A673 (cell line): ENCODE results near the gene LAMA4.

Experiments
- CTCF ChIP-seq: fragments of 300-800, 200-600 bp; sonication (generic); conservative IDR thresholded peaks from 2 replicates; pipeline ENCODE4 v1.5.1; 2017; ENCODE audit warnings: low read depth, mild to moderate bottlenecking, antibody characterized with exemption, low read length, moderate library complexity, mixed read lengths
- EZH2 ChIP-seq: fragments of 200-600 bp; sonication (generic); IDR thresholded peaks from 2 replicates; pipeline ENCODE4 v1.6.1; 2017; ENCODE audit warnings: borderline replicate concordance, low read depth, mild to moderate bottlenecking, mixed read lengths, antibody characterized with exemption, low read length; ENCODE audit not compliant: poor library complexity, severe bottlenecking

DNA sequence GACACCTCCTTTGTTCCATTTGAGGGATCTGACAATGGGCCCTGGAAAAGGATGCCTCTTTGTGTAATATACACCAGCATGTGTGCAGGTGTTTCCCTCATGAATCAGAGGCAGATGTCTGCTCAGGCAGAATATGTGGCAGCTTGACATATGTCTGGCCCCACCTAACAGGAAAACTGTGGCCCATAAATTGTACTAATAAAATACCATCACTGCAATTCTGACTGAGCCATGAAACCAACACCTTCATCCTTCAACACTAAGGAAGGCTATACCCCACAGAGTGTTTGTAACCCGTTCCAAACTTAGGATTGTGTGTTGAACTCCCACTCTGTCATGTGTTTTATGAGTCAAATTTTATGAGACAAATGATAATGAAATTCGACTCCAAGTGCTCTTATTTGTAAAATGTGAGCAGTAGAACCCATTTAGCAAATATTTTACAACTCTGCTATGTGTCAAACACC is 22.7 kb downstream of the LAMA4 start:
- TF ChIP-seq CTCF (no peak), EZH2 (no peak)
